Osteoblast (primary cell): ENCODE measurements around the gene MAP4K4. TPM values are rescaled to one million over a fixed set of nuclear protein-coding genes. Genes with fewer than 3 reads are reported as not detected.

Experiments used
- DNase-seq: peaks from one replicate; pipeline ENCODE4 v3.0.0; 2011; ENCODE audit warnings: low spot score, mixed read lengths; ENCODE audit not compliant: insufficient read length; ENCODE audit errors: missing footprints
- H2AFZ ChIP-seq: 2 replicates; pipeline ENCODE4 v1.6.0; 2011; ENCODE audit warnings: mild to moderate bottlenecking, low read length
- H3K27ac ChIP-seq: 2 replicates; pipeline ENCODE4 v1.5.1; 2011; ENCODE audit warnings: mild to moderate bottlenecking, low read depth, low read length, moderate library complexity
- H3K27me3 ChIP-seq: 2 replicates; pipeline ENCODE4 v1.6.0; 2012; ENCODE audit warnings: mild to moderate bottlenecking, control low read depth, inconsistent platforms, low read length, moderate library complexity; ENCODE audit not compliant: insufficient read depth
- H3K36me3 ChIP-seq: 2 replicates; pipeline ENCODE4 v1.5.1; 2011; ENCODE audit warnings: mild to moderate bottlenecking, low read length, control low read depth, moderate library complexity; ENCODE audit not compliant: insufficient read depth
- H3K4me1 ChIP-seq: 2 replicates; pipeline ENCODE4 v1.5.1; 2011; ENCODE audit warnings: mild to moderate bottlenecking, low read length, control low read depth, moderate library complexity; ENCODE audit not compliant: insufficient read depth
- H3K4me2 ChIP-seq: 2 replicates; pipeline ENCODE4 v1.6.0; 2011; ENCODE audit warnings: mild to moderate bottlenecking, low read length; ENCODE audit not compliant: insufficient read depth
- H3K4me3 ChIP-seq: fragments of 200-600 bp; sonication (generic); 3 replicates; pipeline ENCODE4 v1.5.1; 2012; ENCODE audit warnings: mild to moderate bottlenecking, low read length, inconsistent platforms; ENCODE audit not compliant: insufficient read depth
- H3K79me2 ChIP-seq: 2 replicates; pipeline ENCODE4 v1.6.0; 2012; ENCODE audit warnings: mild to moderate bottlenecking, low read length, control low read depth, inconsistent platforms; ENCODE audit not compliant: insufficient read depth
- H3K9me3 ChIP-seq: 2 replicates; pipeline ENCODE4 v1.5.1; 2011; ENCODE audit warnings: low read depth, low read length, control low read depth
- H4K20me1 ChIP-seq: 2 replicates; pipeline ENCODE4 v1.6.0; 2012; ENCODE audit warnings: mild to moderate bottlenecking, low read length, control low read depth; ENCODE audit not compliant: insufficient read depth
- total RNA-seq: library from RNA; depleted of rRNA; stranded (reverse); fragments of >200 nt; gene quantifications from 2 replicates; pipeline ENCODE4 v1.2.3, GENCODE V29; 2012
- TF ChIP-seq, protein P1 (sequence below): IDR thresholded peaks from 2 replicates; pipeline ENCODE4 v1.5.1; 2011; ENCODE audit warnings: mild to moderate bottlenecking, low read depth, low read length, moderate library complexity; ENCODE audit errors: extremely low read depth

The MAP4K4 gene
- total RNA-seq, 1 donor = 231 TPM

GRCh38 chr2:101833890-101834523 lies 136.5 kb downstream of the MAP4K4 start:
- Histone ChIP-seq H4K20me1 (peaks cover 12% of the 10 kb centered on the region), H3K27ac (no peak overlapping the region), H3K27me3 (no peaks in the 10 kb centered on the region), H3K9me3 (no peaks in the 10 kb centered on the region), H3K36me3 (peaks cover 73% of the 10 kb centered on the region), H3K4me3 (no peak overlapping the region), H3K79me2 (peaks cover 74% of the 10 kb centered on the region), H2AFZ (no peak overlapping the region), H3K4me2 (no peak overlapping the region), H3K4me1 (peaks cover 25% of the 10 kb centered on the region)
- TF ChIP-seq, protein P1, sequence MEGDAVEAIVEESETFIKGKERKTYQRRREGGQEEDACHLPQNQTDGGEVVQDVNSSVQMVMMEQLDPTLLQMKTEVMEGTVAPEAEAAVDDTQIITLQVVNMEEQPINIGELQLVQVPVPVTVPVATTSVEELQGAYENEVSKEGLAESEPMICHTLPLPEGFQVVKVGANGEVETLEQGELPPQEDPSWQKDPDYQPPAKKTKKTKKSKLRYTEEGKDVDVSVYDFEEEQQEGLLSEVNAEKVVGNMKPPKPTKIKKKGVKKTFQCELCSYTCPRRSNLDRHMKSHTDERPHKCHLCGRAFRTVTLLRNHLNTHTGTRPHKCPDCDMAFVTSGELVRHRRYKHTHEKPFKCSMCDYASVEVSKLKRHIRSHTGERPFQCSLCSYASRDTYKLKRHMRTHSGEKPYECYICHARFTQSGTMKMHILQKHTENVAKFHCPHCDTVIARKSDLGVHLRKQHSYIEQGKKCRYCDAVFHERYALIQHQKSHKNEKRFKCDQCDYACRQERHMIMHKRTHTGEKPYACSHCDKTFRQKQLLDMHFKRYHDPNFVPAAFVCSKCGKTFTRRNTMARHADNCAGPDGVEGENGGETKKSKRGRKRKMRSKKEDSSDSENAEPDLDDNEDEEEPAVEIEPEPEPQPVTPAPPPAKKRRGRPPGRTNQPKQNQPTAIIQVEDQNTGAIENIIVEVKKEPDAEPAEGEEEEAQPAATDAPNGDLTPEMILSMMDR = no peak
- no peak for DNase-seq

DNA sequence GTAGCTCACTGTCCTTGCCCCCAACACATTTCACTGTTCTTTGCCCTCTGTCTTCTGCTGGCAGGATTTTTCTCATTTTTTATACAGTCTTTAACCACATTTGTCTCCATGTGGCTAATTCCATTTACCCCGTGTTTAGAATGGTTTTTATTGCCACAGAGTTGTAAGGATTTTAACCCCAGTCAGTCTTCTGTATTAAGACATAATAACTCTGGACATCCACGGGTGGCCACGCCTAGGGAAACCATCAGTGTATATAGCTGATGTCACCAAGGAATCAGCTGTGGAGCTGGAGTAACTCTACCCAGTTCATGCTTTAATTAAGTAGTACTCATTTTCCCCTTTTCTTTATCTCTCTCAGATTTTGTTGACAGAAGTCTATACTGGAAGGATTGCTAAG lies 139.8 kb downstream of the MAP4K4 start:
- Histone ChIP-seq H3K4me1 (peaks cover 7% of the 10 kb centered on the region), H3K27ac (no peak overlapping the region), H3K27me3 (no peaks in the 10 kb centered on the region), H3K4me2 (no peak overlapping the region), H4K20me1 (peaks cover 2% of the 10 kb centered on the region), H2AFZ (no peak overlapping the region), H3K4me3 (no peak overlapping the region), H3K36me3 (peaks cover 71% of the 10 kb centered on the region), H3K79me2 (peaks cover 80% of the 10 kb centered on the region), H3K9me3 (no peaks in the 10 kb centered on the region)
- no peak for DNase-seq
- TF ChIP-seq, protein P1 = no peak

DNA sequence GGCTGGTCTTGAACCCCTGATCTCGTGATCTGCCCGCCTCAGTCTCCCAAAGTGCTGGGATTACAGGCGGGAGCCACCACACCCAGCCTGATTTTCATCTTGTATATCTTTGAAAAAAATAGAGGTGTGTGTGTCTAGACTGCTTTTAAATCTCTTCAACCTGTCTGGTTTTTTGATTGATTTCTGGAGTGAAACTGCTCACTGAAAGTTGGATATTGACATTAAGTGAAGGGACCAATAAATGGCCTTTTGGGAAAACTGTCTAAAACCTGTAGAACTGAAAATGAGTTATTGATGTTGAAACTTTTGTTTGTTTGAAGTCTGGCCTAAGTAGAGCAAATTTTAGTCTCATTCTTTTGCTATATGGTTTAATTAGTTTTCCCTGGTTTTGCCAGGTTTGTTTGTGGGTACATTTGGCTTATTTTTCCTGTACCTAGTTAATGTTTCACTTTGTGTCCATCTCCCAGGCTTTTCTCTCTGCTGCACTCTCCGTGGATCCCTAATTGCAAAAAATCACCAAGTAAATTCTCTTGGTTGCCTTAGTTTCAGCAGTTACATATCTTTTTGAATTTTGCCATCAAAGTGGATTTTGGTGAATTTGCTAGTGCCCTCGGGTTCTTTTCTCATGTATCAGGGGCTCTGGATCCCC lies 144.3 kb downstream of the MAP4K4 start:
- H3K4me2 ChIP-seq = peak overlapping the region; percentile 63
- H3K27me3 ChIP-seq = no peaks in the 10 kb centered on the region
- H4K20me1 ChIP-seq = peaks cover 16% of the 10 kb centered on the region
- no peaks in the 10 kb centered on the region for H3K9me3 ChIP-seq
- no peak overlapping the region for H3K4me3 ChIP-seq
- H3K27ac ChIP-seq = peak overlapping the region; percentile 86
- no peak overlapping the region for H2AFZ ChIP-seq
- TF ChIP-seq, protein P1 = no peak
- H3K36me3 ChIP-seq = peaks cover 80% of the 10 kb centered on the region
- peaks cover 34% of the 10 kb centered on the region for H3K4me1 ChIP-seq
- DNase-seq = no peak
- H3K79me2 ChIP-seq = peaks cover 74% of the 10 kb centered on the region

DNA sequence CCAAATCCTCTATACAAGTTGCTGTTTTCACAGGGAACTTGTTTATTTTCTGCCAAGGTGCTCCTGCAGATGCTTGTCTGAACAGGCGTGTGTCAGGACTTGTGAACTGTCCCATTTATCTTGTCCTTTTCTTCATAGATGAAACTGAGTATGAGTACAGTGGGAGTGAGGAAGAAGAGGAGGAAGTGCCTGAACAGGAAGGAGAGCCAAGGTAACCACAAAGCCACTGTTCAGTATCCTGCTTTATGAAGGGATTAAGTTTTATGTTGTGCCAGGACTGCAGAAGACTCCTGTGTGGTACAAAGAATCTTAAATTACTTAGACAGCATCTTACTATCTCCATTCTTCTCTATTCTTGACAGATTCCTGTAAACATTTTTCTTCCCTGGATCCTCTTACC lies 145.0 kb downstream of the MAP4K4 start:
- Histone ChIP-seq H3K4me3 (no peak overlapping the region), H3K4me2 (peak overlapping the region; percentile 63), H3K27ac (peak overlapping the region; percentile 86), H3K27me3 (no peaks in the 10 kb centered on the region), H3K79me2 (peaks cover 73% of the 10 kb centered on the region), H3K36me3 (peaks cover 80% of the 10 kb centered on the region), H3K4me1 (peaks cover 38% of the 10 kb centered on the region), H4K20me1 (peaks cover 16% of the 10 kb centered on the region), H2AFZ (no peak overlapping the region), H3K9me3 (no peaks in the 10 kb centered on the region)
- DNase-seq = no peak
- TF ChIP-seq, protein P1 = no peak
